IMR-90 (cell line): Measurements from ENCODE around the gene CD44. TPM values are rescaled to one million over a fixed set of nuclear protein-coding genes. Genes with fewer than 3 reads are reported as not detected.

Experiments used
- ATAC-seq: fragments of 200-7000 bp; cut with Tn5 transposase; 2 replicates; pipeline ENCODE4 v1.9.1; 2020; ENCODE audit warnings: low read depth, mild to moderate bottlenecking, moderate library complexity
- BruUV-seq: library from RNA; stranded (reverse); fragments of 400-500 nt; replicated peaks from 2 replicates; lab custom pipeline; 2021; lab: Mats Ljungman, UMichigan
- CTCF ChIA-PET: fragments of 300-600 bp; formaldehyde crosslinking; extraction: SDS; loops from one replicate; lab custom pipeline; 2021; ENCODE audit warnings: antibody characterized with exemption; lab: Yijun Ruan, JAX
- POLR2A ChIA-PET: fragments of 300-600 bp; sonication (Branson Sonifier 250); formaldehyde crosslinking; loops from one replicate; lab custom pipeline; 2022; ENCODE audit warnings: antibody characterized with exemption; ENCODE audit not compliant: unreplicated experiment; lab: Charles Lee
- DNase-seq: peaks from one replicate; pipeline ENCODE4 v3.0.0; 2013
- H2AFZ ChIP-seq: replicated peaks from 2 replicates; pipeline ENCODE3; 2013; ENCODE audit warnings: low read length, mild to moderate bottlenecking; ENCODE audit not compliant: poor library complexity
- H2AK5ac ChIP-seq: 2 replicates; pipeline ENCODE4 v1.6.1; 2013; ENCODE audit warnings: low read depth, low read length, inconsistent platforms
- H2AK9ac ChIP-seq: replicated peaks from 2 replicates; pipeline ENCODE3; 2013; ENCODE audit warnings: mild to moderate bottlenecking, low read depth, low read length, moderate library complexity; ENCODE audit not compliant: poor library complexity
- H2BK120ac ChIP-seq: 2 replicates; pipeline ENCODE4 v1.6.1; 2013; ENCODE audit warnings: low read depth, low read length, inconsistent platforms
- H2BK15ac ChIP-seq: 3 replicates; pipeline ENCODE4 v1.6.1; 2013; ENCODE audit warnings: low read depth, low read length, inconsistent platforms
- H2BK20ac ChIP-seq: 2 replicates; pipeline ENCODE4 v1.6.1; 2013; ENCODE audit warnings: low read depth, mild to moderate bottlenecking, inconsistent platforms, low read length, moderate library complexity
- H2BK5ac ChIP-seq: 2 replicates; pipeline ENCODE4 v1.6.1; 2013; ENCODE audit warnings: mild to moderate bottlenecking, low read depth, low read length, inconsistent platforms; ENCODE audit not compliant: poor library complexity, severe bottlenecking
- H3K14ac ChIP-seq: replicated peaks from 2 replicates; pipeline ENCODE4 v1.6.1; 2013; ENCODE audit warnings: low read depth, low read length, inconsistent platforms
- H3K18ac ChIP-seq: 2 replicates; pipeline ENCODE4 v1.6.1; 2013; ENCODE audit warnings: low read depth, low read length, control low read depth
- H3K23ac ChIP-seq: 2 replicates; pipeline ENCODE4 v1.6.1; 2013; ENCODE audit warnings: low read depth, low read length, inconsistent platforms
- H3K27ac ChIP-seq: 2 replicates; pipeline ENCODE4 v1.5.1; 2013; ENCODE audit warnings: mild to moderate bottlenecking, control low read depth, low read length; ENCODE audit not compliant: insufficient read depth
- H3K27me3 ChIP-seq: 2 replicates; pipeline ENCODE4 v1.6.1; 2013; ENCODE audit warnings: low read length; ENCODE audit not compliant: control insufficient read depth, insufficient read depth
- H3K36me3 ChIP-seq: 2 replicates; pipeline ENCODE4 v1.6.1; 2013; ENCODE audit warnings: low read length, mixed read lengths; ENCODE audit not compliant: control insufficient read depth, insufficient read depth
- H3K4ac ChIP-seq: 2 replicates; pipeline ENCODE4 v1.6.1; 2013; ENCODE audit warnings: low read depth, low read length, inconsistent platforms
- H3K4me1 ChIP-seq: 2 replicates; pipeline ENCODE4 v1.6.1; 2013; ENCODE audit warnings: low read length, mixed read lengths; ENCODE audit not compliant: control insufficient read depth, insufficient read depth
- H3K4me2 ChIP-seq: 2 replicates; pipeline ENCODE4 v1.6.1; 2013; ENCODE audit warnings: low read depth, mild to moderate bottlenecking, control low read depth, low read length, moderate library complexity
- H3K4me3 ChIP-seq: 2 replicates; pipeline ENCODE4 v1.5.1; 2013; ENCODE audit warnings: low read depth, mild to moderate bottlenecking, control low read depth, low read length, moderate library complexity; ENCODE audit not compliant: insufficient read depth
- H3K56ac ChIP-seq: 2 replicates; pipeline ENCODE4 v1.6.1; 2013; ENCODE audit warnings: low read length, inconsistent platforms; ENCODE audit not compliant: insufficient read depth; ENCODE audit errors: extremely low read depth
- H3K79me1 ChIP-seq, 2 experiments: 2 replicates each; pipeline ENCODE4 v1.6.1; 2013; ENCODE audit warnings: low read length in 2 of 2, inconsistent platforms in 1 of 2, low read depth in 1 of 2
- H3K9ac ChIP-seq: 2 replicates; pipeline ENCODE4 v1.6.1; 2013; ENCODE audit warnings: low read depth, low read length, control low read depth
- H3K9me1 ChIP-seq: 2 replicates; pipeline ENCODE4 v1.6.1; 2013; ENCODE audit warnings: low read length, inconsistent platforms; ENCODE audit not compliant: insufficient read depth
- H3K9me3 ChIP-seq: 2 replicates; pipeline ENCODE4 v1.6.1; 2013; ENCODE audit warnings: low read length; ENCODE audit not compliant: control insufficient read depth, insufficient read depth
- H4K20me1 ChIP-seq: 2 replicates; pipeline ENCODE4 v1.6.1; 2013; ENCODE audit warnings: low read length, inconsistent platforms; ENCODE audit not compliant: insufficient read depth
- H4K5ac ChIP-seq: 2 replicates; pipeline ENCODE4 v1.6.1; 2013; ENCODE audit warnings: mild to moderate bottlenecking, low read depth, low read length, control low read depth
- H4K8ac ChIP-seq, 2 experiments: 2 replicates each; pipeline ENCODE4 v1.6.1; 2013; ENCODE audit warnings: low read depth in 2 of 2, low read length in 2 of 2, control low read depth in 1 of 2, inconsistent platforms in 1 of 2
- H4K91ac ChIP-seq: 2 replicates; pipeline ENCODE4 v1.6.1; 2013; ENCODE audit warnings: low read depth, low read length, inconsistent platforms; ENCODE audit not compliant: insufficient read depth
- MAFK ChIP-seq: IDR thresholded peaks from 2 replicates; pipeline ENCODE4 v1.6.1; 2012; ENCODE audit warnings: low read depth, low read length, improper control_type of control experiment
- WGBS, 2 experiments: methylation state at CpG; one replicate each; pipeline versions ENCODE4 v1.1.5 to v1.1.7; 2013; ENCODE audit warnings: missing lambda C conversion rate in 2 of 2; ENCODE audit not compliant: insufficient read length in 1 of 2; ENCODE audit errors: extremely low coverage in 2 of 2; 5-methylcytosine and 5-hydroxymethylcytosine counted together
- dilution Hi-C: fragments of 300-500 bp; cut with HindIII; formaldehyde crosslinking; loops from one replicate; pipeline ENCODE4 v1.14.3; 2018; ENCODE audit warnings: low sequenced_read_pairs; ENCODE audit not compliant: unreplicated experiment
- in situ Hi-C: fragments of 300-500 bp; cut with MboI; formaldehyde crosslinking; loops from 3 replicates; pipeline ENCODE4 v1.14.3; 2019; ENCODE audit warnings: low sequenced_read_pairs, inconsistent platforms, mixed read lengths
- intact Hi-C: fragments of 100-400 bp; cut with micrococcal nuclease; formaldehyde crosslinking; loops from 2 replicates; pipeline ENCODE4 v1.10.0; 2022
- polyA plus RNA-seq, 3 experiments: library from polyadenylated mRNA; depleted of rRNA; stranded (reverse); fragments of >200 nt; gene quantifications; 2 replicates each; pipeline ENCODE4 v1.2.3, GENCODE V29; 2012; ENCODE audit warnings: low replicate concordance in 1 of 3
- total RNA-seq: library from RNA; depleted of rRNA; stranded (reverse); fragments of >200 nt; gene quantifications from 2 replicates; pipeline ENCODE4 v1.2.3, GENCODE V29; 2012

Gene CD44
- total and polyA plus RNA-seq, 2 of the 4 experiments (the other 2 are of a cell fraction) = 357 to 947 TPM

GRCh38 chr11:35238882-35239281, 99.9 kb downstream of the CD44 start:
- no peak overlapping the region; the same call in 1 of the 2 replicates for H3K18ac ChIP-seq
- in situ Hi-C loops = loop anchor here (10.0 kb wide), 1 partner anchor 146 kb away; no protein-coding TSS in a partner anchor
- H4K20me1 ChIP-seq = no peaks in the 10 kb centered on the region
- H3K9ac ChIP-seq = no peak overlapping the region
- no peak for ATAC-seq
- BruUV-seq = no TSS peak
- H4K8ac ChIP-seq = no peak overlapping the region
- no peak overlapping the region for H4K91ac ChIP-seq
- ChIA-PET CTCF (no interaction called here), POLR2A (no interaction called here)
- H2BK120ac ChIP-seq = no peak overlapping the region; the same call in 1 of the 2 replicates
- H4K5ac ChIP-seq = no peak overlapping the region
- H2BK5ac ChIP-seq = no peak overlapping the region
- H3K9me1 ChIP-seq = no peaks in the 10 kb centered on the region
- no peak overlapping the region for H3K4ac ChIP-seq
- no peak overlapping the region for H2BK20ac ChIP-seq
- H3K79me1 ChIP-seq = no peaks in the 10 kb centered on the region
- H3K14ac ChIP-seq = no peak overlapping the region; the same call in 1 of the 2 replicates
- intact Hi-C loops = loop anchor here (5.0 to 10.0 kb wide), 2 partner anchors 128 to 246 kb away; no protein-coding TSS in a partner anchor
- H2AK5ac ChIP-seq = no peak overlapping the region
- no peak overlapping the region for H2AFZ ChIP-seq
- DNase-seq = no peak
- no peak for TF ChIP-seq MAFK
- no peak overlapping the region for H3K23ac ChIP-seq
- no peak overlapping the region for H2BK15ac ChIP-seq
- H3K56ac ChIP-seq = no peak overlapping the region
- dilution Hi-C loops = no loop called here
- H3K27me3 ChIP-seq = no peaks in the 10 kb centered on the region
- H2AK9ac ChIP-seq = no peak overlapping the region
- H3K4me2 ChIP-seq = no peak overlapping the region
- no peak overlapping the region for H3K27ac ChIP-seq
- no CpG with 5 or more reads among the region's 1 CpG for WGBS, 2 experiments
- H3K4me1 ChIP-seq = peaks cover 7% of the 10 kb centered on the region
- H3K36me3 ChIP-seq = no peaks in the 10 kb centered on the region
- peaks cover 3% of the 10 kb centered on the region; the same call in 1 of the 2 replicates for H3K9me3 ChIP-seq
- no peak overlapping the region for H3K4me3 ChIP-seq
